CD4-positive, CD25-positive, alpha-beta regulatory T cell (primary cell): ENCODE data around the gene CTXND1. TPM values are rescaled to one million over a fixed set of nuclear protein-coding genes. Genes with fewer than 3 reads are reported as not detected.

Source experiments
- ATAC-seq, 2 donors: fragments of 150-1000 bp; cut with Tn5 transposase; one replicate each; pipeline ENCODE4 v1.10.0; 2021; ENCODE audit warnings: low read depth in 2 of 2, moderate number of reproducible peaks in 2 of 2, moderate library complexity in 1 of 2
- DNase-seq, 3 donors: peaks; one replicate each; pipeline versions ENCODE4 v3.0.0 to v3.0.0-alpha.2; 2012 to 2022; ENCODE audit warnings: mixed read lengths in 1 of 3
- H3K27ac ChIP-seq: one replicate; pipeline ENCODE4 v1.7.0; 2013; ENCODE audit warnings: mild to moderate bottlenecking, low read length; ENCODE audit not compliant: insufficient read depth, poor library complexity, severe bottlenecking
- H3K27me3 ChIP-seq: one replicate; pipeline ENCODE4 v1.7.0; 2013; ENCODE audit warnings: low read length; ENCODE audit not compliant: control insufficient read depth, insufficient read depth
- H3K36me3 ChIP-seq: one replicate; pipeline ENCODE4 v1.7.0; 2013; ENCODE audit warnings: mild to moderate bottlenecking, low read length, moderate library complexity; ENCODE audit not compliant: control insufficient read depth, insufficient read depth
- H3K4me1 ChIP-seq: 2 replicates; pipeline ENCODE4 v1.7.0; 2013; ENCODE audit warnings: mild to moderate bottlenecking, low read length; ENCODE audit not compliant: insufficient read depth, control insufficient read depth, poor library complexity, severe bottlenecking
- H3K4me3 ChIP-seq: one replicate; pipeline ENCODE4 v1.7.0; 2013; ENCODE audit warnings: low read depth, mild to moderate bottlenecking, low read length, moderate library complexity
- H3K9me3 ChIP-seq, 2 experiments: 1 replicate in 1 of 2; 2 replicates in 1 of 2; pipeline ENCODE4 v1.7.0; 2013; ENCODE audit warnings: low read length in 2 of 2, mild to moderate bottlenecking in 1 of 2, moderate library complexity in 1 of 2; ENCODE audit not compliant: control insufficient read depth in 2 of 2
- H3K27ac Mint-ChIP-seq, 3 donors: one replicate each; pipeline ENCODE4 v1.8.0; 2020 to 2022; ENCODE audit warnings: mild to moderate bottlenecking in 3 of 3, mixed read lengths in 3 of 3, moderate library complexity in 2 of 3
- H3K27me3 Mint-ChIP-seq: one replicate; pipeline ENCODE4 v1.8.0; 2022; ENCODE audit warnings: mild to moderate bottlenecking, mixed read lengths
- H3K36me3 Mint-ChIP-seq: one replicate; pipeline ENCODE4 v1.8.0; 2020; ENCODE audit warnings: mixed read lengths
- H3K4me1 Mint-ChIP-seq, 4 donors: one replicate each; pipeline ENCODE4 v1.8.0; 2020 to 2022; ENCODE audit warnings: mixed read lengths in 4 of 4, mild to moderate bottlenecking in 1 of 4
- H3K4me3 Mint-ChIP-seq, 4 donors: one replicate each; pipeline ENCODE4 v1.8.0; 2020 to 2022; ENCODE audit warnings: mild to moderate bottlenecking in 4 of 4, mixed read lengths in 4 of 4, moderate library complexity in 3 of 4
- H3K9me3 Mint-ChIP-seq, 7 donors: one replicate each; pipeline ENCODE4 v1.8.0; 2020 to 2022; ENCODE audit warnings: mixed read lengths in 7 of 7, mild to moderate bottlenecking in 3 of 7, moderate library complexity in 2 of 7
- polyA plus RNA-seq, 4 donors: library from polyadenylated mRNA; unstranded; fragments of 300-500 nt; fragmentation: Illumina TruSeq; gene quantifications; one replicate each; pipeline ENCODE4 v1.2.3, GENCODE V29; 2021
- total RNA-seq: library from RNA; stranded (reverse); gene quantifications from one replicate; pipeline ENCODE4 v1.2.3, GENCODE V29; 2022

The CTXND1 gene
- total and polyA plus RNA-seq, 5 donors from 2014 or later = not detected

DNA sequence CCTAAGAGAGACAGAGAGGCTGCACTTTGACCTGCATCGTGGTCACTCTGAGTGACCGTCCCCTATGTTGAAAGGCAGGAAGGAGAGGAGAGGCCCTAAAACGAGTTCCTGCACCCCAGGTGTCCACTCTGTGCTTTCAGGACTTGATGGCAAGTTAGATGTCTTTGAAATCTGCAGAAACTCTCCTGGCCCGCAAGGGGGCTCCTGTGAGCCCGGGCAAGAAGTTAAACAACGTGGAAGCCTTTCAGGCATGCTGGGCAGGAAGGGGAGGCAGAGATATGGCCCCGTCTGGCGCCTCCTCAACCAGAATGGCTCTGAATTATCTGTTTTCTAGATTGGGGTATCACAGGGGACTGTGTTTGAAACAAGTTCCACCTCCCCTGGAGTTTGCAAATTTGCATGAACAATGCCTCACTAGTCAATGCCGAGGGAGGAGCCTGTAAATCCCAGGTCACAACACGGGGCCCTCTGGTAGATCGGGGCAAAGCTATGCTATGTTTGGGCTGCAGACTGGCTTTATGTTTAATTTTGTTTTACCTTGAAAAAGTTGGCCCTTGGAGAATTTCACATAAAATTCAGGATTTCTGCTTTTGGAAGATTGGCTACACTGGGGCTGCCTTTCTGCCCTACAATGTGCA, 9.8 kb downstream of the CTXND1 start:
- Histone ChIP-seq H3K36me3 (no peaks in the 10 kb centered on the region), H3K4me3 (no peak overlapping the region), H3K27ac (no peak overlapping the region), H3K9me3 (no peaks in the 10 kb centered on the region), H3K4me1 (no peaks in the 10 kb centered on the region), H3K27me3 (peaks cover 4% of the 10 kb centered on the region)
- Mint-ChIP-seq H3K9me3 (peaks cover 0 to 3% (median 0%) of the 10 kb centered on the region in 7 donors), H3K36me3 (no peaks in the 10 kb centered on the region), H3K4me3 (no peak overlapping the region), H3K4me1 (peaks cover 0 to 3% (median 0%) of the 10 kb centered on the region in 4 donors), H3K27ac (no peak overlapping the region), H3K27me3 (peaks cover 9% of the 10 kb centered on the region)
- DNase-seq (peak in 1 of 3 donors; percentile 31), ATAC-seq (no peak)

DNA sequence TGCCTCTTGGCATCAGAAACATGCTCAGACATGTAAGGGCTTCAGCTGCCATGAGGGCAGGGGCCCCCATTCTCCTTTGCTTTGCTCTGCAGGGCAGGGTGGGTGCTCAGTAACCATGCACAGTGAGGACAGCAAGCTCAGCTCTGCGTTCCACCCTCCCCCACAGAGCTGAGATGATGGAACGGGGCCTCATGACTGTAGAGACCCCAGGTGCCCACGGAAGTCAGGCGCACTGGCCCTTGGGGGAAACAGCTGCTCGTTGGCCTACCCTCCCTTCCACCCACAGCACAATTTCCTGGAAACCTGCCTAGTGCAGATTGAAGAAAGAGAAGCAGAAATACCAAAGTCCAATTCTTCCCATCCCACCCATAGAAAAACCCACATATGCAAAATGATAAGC, 10.5 kb downstream of the CTXND1 start:
- peaks cover 9% of the 10 kb centered on the region for H3K27me3 Mint-ChIP-seq
- DNase-seq (peak in 1 of 3 donors; percentile 3), ATAC-seq (no peak)
- Histone ChIP-seq H3K4me3 (no peak overlapping the region), H3K27me3 (peaks cover 4% of the 10 kb centered on the region), H3K36me3 (no peaks in the 10 kb centered on the region), H3K9me3 (no peaks in the 10 kb centered on the region), H3K27ac (no peak overlapping the region), H3K4me1 (no peaks in the 10 kb centered on the region)
- no peak overlapping the region for H3K4me3 Mint-ChIP-seq
- H3K27ac Mint-ChIP-seq = no peak overlapping the region
- H3K36me3 Mint-ChIP-seq = no peaks in the 10 kb centered on the region
- peaks cover 0 to 3% (median 0%) of the 10 kb centered on the region in 7 donors for H3K9me3 Mint-ChIP-seq
- H3K4me1 Mint-ChIP-seq = peaks cover 0 to 3% (median 0%) of the 10 kb centered on the region in 4 donors

DNA sequence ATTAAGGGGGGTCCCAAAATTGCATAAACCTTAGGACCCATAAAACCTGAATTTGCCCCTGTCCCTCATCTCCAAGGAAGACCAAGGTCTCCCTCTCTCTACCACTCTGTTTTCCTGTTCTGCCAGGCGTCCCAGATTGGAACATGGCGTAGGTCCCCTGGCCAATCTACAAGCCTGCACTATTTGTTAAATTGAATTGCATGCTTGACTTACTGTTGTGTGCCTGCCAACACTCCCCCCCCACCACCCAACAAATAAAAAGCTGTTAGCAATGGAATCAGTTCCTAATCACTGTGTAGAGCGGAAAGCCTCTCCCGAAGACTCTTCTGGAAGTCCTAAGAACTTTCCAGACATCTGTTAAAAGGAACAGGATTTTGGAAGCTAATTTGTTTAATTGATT, 11.7 kb downstream of the CTXND1 start:
- ATAC-seq = no peak
- Mint-ChIP-seq H3K27ac (no peak overlapping the region), H3K27me3 (peaks cover 9% of the 10 kb centered on the region), H3K4me3 (no peak overlapping the region), H3K4me1 (peaks cover 0 to 3% (median 0%) of the 10 kb centered on the region in 4 donors), H3K9me3 (peaks cover 0 to 3% (median 0%) of the 10 kb centered on the region in 7 donors), H3K36me3 (no peaks in the 10 kb centered on the region)
- Histone ChIP-seq H3K4me1 (no peaks in the 10 kb centered on the region), H3K27ac (no peak overlapping the region), H3K4me3 (no peak overlapping the region), H3K9me3 (no peaks in the 10 kb centered on the region), H3K36me3 (no peaks in the 10 kb centered on the region), H3K27me3 (peaks cover 4% of the 10 kb centered on the region)
- no peak for DNase-seq

DNA sequence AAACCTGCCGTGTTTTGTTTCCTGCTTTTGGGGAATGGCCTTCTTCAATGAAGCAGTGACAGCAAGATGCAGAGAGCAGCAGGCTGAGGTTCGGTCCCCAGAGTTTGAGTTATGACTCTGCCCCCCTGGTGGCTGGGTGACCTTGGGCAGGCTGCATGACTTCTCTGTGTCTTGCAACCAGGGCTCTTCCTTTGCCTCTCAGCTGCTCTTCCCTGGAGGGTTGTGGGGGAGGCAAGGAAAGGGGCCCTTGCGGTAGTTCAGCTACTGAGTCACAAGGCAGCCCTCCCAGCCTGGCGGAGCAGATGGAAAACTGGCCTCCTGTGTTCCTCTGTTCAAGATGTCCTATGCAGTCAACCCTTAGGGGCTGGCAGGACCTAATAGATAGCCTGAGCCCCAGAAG, 17.1 kb downstream of the CTXND1 start:
- H3K4me3 Mint-ChIP-seq = no peak overlapping the region
- Histone ChIP-seq H3K4me1 (no peaks in the 10 kb centered on the region), H3K27ac (no peak overlapping the region), H3K36me3 (no peaks in the 10 kb centered on the region), H3K9me3 (no peaks in the 10 kb centered on the region), H3K27me3 (peaks cover 3% of the 10 kb centered on the region), H3K4me3 (no peak overlapping the region)
- H3K36me3 Mint-ChIP-seq = no peaks in the 10 kb centered on the region
- H3K4me1 Mint-ChIP-seq = no peaks in the 10 kb centered on the region
- peak in 2 of 3 donors; percentile 17 to 49 for DNase-seq
- no peak for ATAC-seq
- peaks cover 0 to 3% (median 0%) of the 10 kb centered on the region in 7 donors for H3K9me3 Mint-ChIP-seq
- no peak overlapping the region for H3K27ac Mint-ChIP-seq
- peaks cover 2% of the 10 kb centered on the region for H3K27me3 Mint-ChIP-seq

DNA sequence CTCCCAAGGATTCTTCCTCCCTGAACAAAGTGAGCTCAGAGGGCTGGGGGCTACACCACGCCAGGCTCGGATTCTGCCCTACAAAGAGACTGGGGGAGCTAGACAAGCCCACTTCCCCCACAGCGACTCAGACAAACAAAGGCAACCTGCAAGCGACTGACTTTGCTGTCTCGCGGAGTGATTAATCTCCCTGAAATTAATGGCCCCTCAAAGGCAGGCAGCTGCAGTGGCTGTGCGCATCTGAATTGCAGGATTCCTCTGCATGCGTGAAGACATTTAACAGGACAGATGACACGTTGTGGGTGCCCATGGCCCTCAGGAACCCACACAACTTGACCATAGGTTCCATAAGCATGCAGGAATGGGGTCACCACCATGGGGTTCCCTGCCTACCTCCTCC, 18.4 kb downstream of the CTXND1 start:
- H3K27ac ChIP-seq = no peak overlapping the region
- Mint-ChIP-seq H3K4me3 (no peak overlapping the region), H3K9me3 (peaks cover 0 to 2% (median 0%) of the 10 kb centered on the region in 7 donors), H3K27ac (no peak overlapping the region), H3K36me3 (no peaks in the 10 kb centered on the region), H3K27me3 (peaks cover 10% of the 10 kb centered on the region), H3K4me1 (no peaks in the 10 kb centered on the region)
- H3K9me3 ChIP-seq = no peaks in the 10 kb centered on the region
- no peak overlapping the region for H3K4me3 ChIP-seq
- no peaks in the 10 kb centered on the region for H3K4me1 ChIP-seq
- ATAC-seq = no peak
- H3K36me3 ChIP-seq = no peaks in the 10 kb centered on the region
- H3K27me3 ChIP-seq = peaks cover 3% of the 10 kb centered on the region
- DNase-seq = no peak

DNA sequence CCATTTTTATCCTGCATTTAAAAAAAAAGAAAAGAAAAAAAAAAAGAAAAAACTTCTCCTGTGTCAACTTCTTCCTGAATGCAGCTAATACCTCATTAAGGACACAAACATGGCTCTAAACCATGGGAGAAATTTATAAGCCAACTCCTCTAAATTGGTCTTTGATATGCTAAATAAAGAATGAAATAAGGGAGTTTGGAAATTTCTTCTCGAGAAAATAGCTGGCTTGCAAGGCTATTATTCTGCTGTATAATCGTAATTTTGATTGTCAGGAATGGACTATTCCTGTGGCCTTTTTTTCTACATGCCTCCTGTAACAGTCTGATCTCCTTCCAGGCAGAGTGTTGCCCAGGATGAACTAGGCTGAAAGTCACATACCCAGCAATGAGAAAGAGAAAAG, 20.6 kb downstream of the CTXND1 start:
- Histone ChIP-seq H3K4me3 (no peak overlapping the region), H3K4me1 (no peaks in the 10 kb centered on the region), H3K9me3 (no peaks in the 10 kb centered on the region), H3K27me3 (peaks cover 4% of the 10 kb centered on the region), H3K27ac (no peak overlapping the region), H3K36me3 (no peaks in the 10 kb centered on the region)
- Mint-ChIP-seq H3K4me1 (no peaks in the 10 kb centered on the region), H3K36me3 (no peaks in the 10 kb centered on the region), H3K4me3 (no peak overlapping the region), H3K9me3 (peaks cover 0 to 2% (median 0%) of the 10 kb centered on the region in 7 donors), H3K27me3 (peaks cover 29% of the 10 kb centered on the region), H3K27ac (no peak overlapping the region)
- DNase-seq = no peak
- ATAC-seq = no peak

DNA sequence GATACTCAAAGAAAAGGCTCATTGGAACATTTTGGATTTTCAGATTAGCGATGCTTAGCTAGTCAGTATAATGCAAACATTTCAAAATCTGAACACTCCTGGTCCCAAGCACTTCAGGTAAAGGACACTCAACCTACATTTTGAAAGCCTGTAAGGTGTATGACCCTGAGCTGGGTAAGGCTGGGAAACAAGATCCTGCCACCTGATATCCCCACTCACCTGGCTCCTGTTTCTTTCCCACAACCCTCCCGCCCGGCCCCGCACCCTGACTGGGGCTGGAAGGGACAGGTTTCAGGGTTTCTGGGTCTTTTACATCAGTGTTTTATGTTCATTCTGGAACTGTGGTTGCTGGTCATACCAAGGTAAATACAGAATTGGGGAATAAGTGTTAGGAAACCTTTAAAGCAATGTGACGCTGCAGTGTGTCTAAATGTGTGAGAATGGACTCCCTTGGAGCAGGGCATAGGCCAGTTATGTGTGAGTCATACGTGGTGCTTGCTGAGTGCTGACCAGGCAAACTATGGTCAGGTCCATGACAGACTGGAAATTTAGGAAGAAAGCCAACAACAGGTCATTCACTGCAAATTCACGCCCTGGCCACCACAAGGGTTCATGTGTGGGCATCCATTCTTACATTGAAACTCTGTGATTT, 22.9 kb downstream of the CTXND1 start:
- H3K4me3 ChIP-seq = no peak overlapping the region
- Mint-ChIP-seq H3K27me3 (peaks cover 39% of the 10 kb centered on the region), H3K4me3 (no peak overlapping the region), H3K36me3 (no peaks in the 10 kb centered on the region), H3K27ac (peak overlapping the region in 1 of 3 donors; percentile 28), H3K9me3 (peaks cover 0 to 3% (median 0%) of the 10 kb centered on the region in 7 donors), H3K4me1 (no peaks in the 10 kb centered on the region)
- ATAC-seq = no peak
- no peak overlapping the region for H3K27ac ChIP-seq
- H3K9me3 ChIP-seq = no peaks in the 10 kb centered on the region
- no peak for DNase-seq
- no peaks in the 10 kb centered on the region for H3K4me1 ChIP-seq
- H3K27me3 ChIP-seq = peaks cover 6% of the 10 kb centered on the region
- no peaks in the 10 kb centered on the region for H3K36me3 ChIP-seq

DNA sequence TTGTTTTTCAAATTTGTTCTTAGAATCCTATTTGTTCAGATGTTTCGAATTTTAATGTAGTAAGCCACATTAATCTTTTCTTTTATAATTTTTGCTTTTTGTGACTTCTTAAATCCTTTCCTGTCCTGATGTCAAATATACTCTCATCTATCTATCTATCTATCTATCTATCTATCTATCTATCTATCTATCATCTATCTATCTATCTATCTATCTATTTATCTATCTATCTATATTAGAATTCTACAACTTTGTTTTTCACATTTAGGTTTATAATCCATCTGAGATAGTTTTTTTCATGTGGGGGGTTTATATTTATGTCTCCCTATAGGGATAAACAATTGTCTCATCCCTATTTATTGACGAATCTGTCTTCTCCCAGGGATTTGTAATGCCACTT, 32.1 kb downstream of the CTXND1 start:
- H3K4me1 ChIP-seq = no peaks in the 10 kb centered on the region
- ATAC-seq = no peak
- H3K36me3 ChIP-seq = no peaks in the 10 kb centered on the region
- no peak for DNase-seq
- H3K27ac Mint-ChIP-seq = no peak overlapping the region
- H3K27ac ChIP-seq = no peak overlapping the region
- H3K4me3 ChIP-seq = no peak overlapping the region
- no peak overlapping the region for H3K4me3 Mint-ChIP-seq
- H3K9me3 Mint-ChIP-seq = peaks cover 0 to 4% (median 0%) of the 10 kb centered on the region in 7 donors
- H3K27me3 Mint-ChIP-seq = peaks cover 11% of the 10 kb centered on the region
- H3K4me1 Mint-ChIP-seq = no peaks in the 10 kb centered on the region
- no peaks in the 10 kb centered on the region for H3K36me3 Mint-ChIP-seq
- no peaks in the 10 kb centered on the region for H3K9me3 ChIP-seq
- H3K27me3 ChIP-seq = peaks cover 3% of the 10 kb centered on the region
